ENCODE results near the gene RNASE9.

- no peak for TF ChIP-seq POLR2A (IDR thresholded peaks at IDR 0.05)
- TF ChIP-seq CTCF (IDR thresholded peaks at IDR 0.05 in 4 of 5, conservative IDR thresholded peaks at IDR 0.05 in 1 of 5), result no peak
Measured at GRCh38 chr14:20591235-20591634, 30.4 kb upstream of the RNASE9 start, which contains the start of gene RNASE12.
